Measurements from ENCODE around the gene HHAT.

- TF ChIP-seq, protein P1, sequence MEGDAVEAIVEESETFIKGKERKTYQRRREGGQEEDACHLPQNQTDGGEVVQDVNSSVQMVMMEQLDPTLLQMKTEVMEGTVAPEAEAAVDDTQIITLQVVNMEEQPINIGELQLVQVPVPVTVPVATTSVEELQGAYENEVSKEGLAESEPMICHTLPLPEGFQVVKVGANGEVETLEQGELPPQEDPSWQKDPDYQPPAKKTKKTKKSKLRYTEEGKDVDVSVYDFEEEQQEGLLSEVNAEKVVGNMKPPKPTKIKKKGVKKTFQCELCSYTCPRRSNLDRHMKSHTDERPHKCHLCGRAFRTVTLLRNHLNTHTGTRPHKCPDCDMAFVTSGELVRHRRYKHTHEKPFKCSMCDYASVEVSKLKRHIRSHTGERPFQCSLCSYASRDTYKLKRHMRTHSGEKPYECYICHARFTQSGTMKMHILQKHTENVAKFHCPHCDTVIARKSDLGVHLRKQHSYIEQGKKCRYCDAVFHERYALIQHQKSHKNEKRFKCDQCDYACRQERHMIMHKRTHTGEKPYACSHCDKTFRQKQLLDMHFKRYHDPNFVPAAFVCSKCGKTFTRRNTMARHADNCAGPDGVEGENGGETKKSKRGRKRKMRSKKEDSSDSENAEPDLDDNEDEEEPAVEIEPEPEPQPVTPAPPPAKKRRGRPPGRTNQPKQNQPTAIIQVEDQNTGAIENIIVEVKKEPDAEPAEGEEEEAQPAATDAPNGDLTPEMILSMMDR (IDR thresholded peaks at IDR 0.05; ENCODE audit: low read length): no peak
- TF ChIP-seq EZH2phosphoT487 (IDR thresholded peaks at IDR 0.05; ENCODE audit: low read length): no peak
Observed at GRCh38 chr1:210369425-210369824, 40.7 kb downstream of the HHAT start.

All from MM.1S (cell line).